ENCODE results near the gene HOXA7.

HOXA7 gene

GRCh38 chr7:27130540-27131389 lies 25.7 kb downstream of the HOXA7 start, which contains the start of gene HOXA4:
HOXA4 (minus strand) TSS chr7:27130757; CDS start chr7:27130733, 24 bp downstream.
- DNase-seq: peak; percentile 73 to 80

- no peak for DNase-seq
These were observed 26.5 kb downstream of the HOXA7 start for GRCh38 chr7:27129729-27130539.

GRCh38 chr7:27128776-27129728 lies 27.4 kb downstream of the HOXA7 start:
- no peak for DNase-seq

- no peak for DNase-seq
These were observed 28.4 kb downstream of the HOXA7 start for GRCh38 chr7:27128034-27128433.

GRCh38 chr7:27126596-27127327 lies 29.7 kb downstream of the HOXA7 start:
- no peak for DNase-seq

GRCh38 chr7:27125986-27126394 lies 30.5 kb downstream of the HOXA7 start:
- no peak for DNase-seq

- DNase-seq: no peak
These were observed 31.4 kb downstream of the HOXA7 start for GRCh38 chr7:27124902-27125689.

- DNase-seq: no peak
These were observed 32.2 kb downstream of the HOXA7 start for GRCh38 chr7:27124096-27124901.

GRCh38 chr7:27123477-27124053 lies 32.9 kb downstream of the HOXA7 start:
- no peak for DNase-seq

GRCh38 chr7:27123007-27123476 lies 33.4 kb downstream of the HOXA7 start:
- DNase-seq: no peak

- DNase-seq: no peak
These were observed 34.2 kb downstream of the HOXA7 start for GRCh38 chr7:27122077-27122910.

- DNase-seq: no peak
These were observed 34.8 kb downstream of the HOXA7 start for GRCh38 chr7:27121684-27122076.

- DNase-seq: no peak
These were observed 37.0 kb downstream of the HOXA7 start for GRCh38 chr7:27119412-27119911.

- DNase-seq: no peak
These were observed 37.9 kb downstream of the HOXA7 start for GRCh38 chr7:27118580-27118979.

- no peak for DNase-seq
These were observed 38.5 kb downstream of the HOXA7 start for GRCh38 chr7:27117887-27118491.

GRCh38 chr7:27116962-27117886 lies 39.3 kb downstream of the HOXA7 start:
- DNase-seq: no peak

All from activated CD4-positive, alpha-beta T cell treated with anti-CD3 and anti-CD28 coated beads for 4 hours (primary cell).